DMS79 treated with DMSO at 0.1 percent for 48 hours (cell line): Measurements from ENCODE around the gene XRN2.

Source experiments
- DNase-seq: peaks from one replicate; lab custom pipeline; 2025; lab: John Stamatoyannopoulos, UW

Gene XRN2

GRCh38 chr20:21430020-21430419, 126.9 kb downstream of the XRN2 start:
- DNase-seq = no peak

GRCh38 chr20:21432911-21433310, 129.8 kb downstream of the XRN2 start:
- DNase-seq = no peak

GRCh38 chr20:21433329-21433890, 130.3 kb downstream of the XRN2 start:
- DNase-seq = no peak

- no peak for DNase-seq
These were observed 132.4 kb downstream of the XRN2 start for GRCh38 chr20:21435576-21435975.

- no peak for DNase-seq
These were observed 133.1 kb downstream of the XRN2 start for GRCh38 chr20:21436205-21436604.

- DNase-seq = no peak
These were observed 134.1 kb downstream of the XRN2 start for GRCh38 chr20:21437248-21437647.

GRCh38 chr20:21437816-21438215, 134.7 kb downstream of the XRN2 start:
- no peak for DNase-seq
